NCI-H2029 (cell line): ENCODE results near the gene PCNX3.

Source experiments
- DNase-seq: peaks from one replicate; lab custom pipeline; 2025; lab: John Stamatoyannopoulos, UW

PCNX3 gene

GRCh38 chr11:65599216-65599954, 16.2 kb upstream of the PCNX3 start:
- no peak for DNase-seq

- no peak for DNase-seq
Measured at GRCh38 chr11:65599955-65600246, 15.7 kb upstream of the PCNX3 start.

- no peak for DNase-seq
Measured at GRCh38 chr11:65604258-65604657, 11.3 kb upstream of the PCNX3 start.

GRCh38 chr11:65606876-65607613, 8.5 kb upstream of the PCNX3 start:
- DNase-seq = peak; percentile 96

GRCh38 chr11:65607614-65608426, 7.8 kb upstream of the PCNX3 start:
- no peak for DNase-seq

GRCh38 chr11:65609229-65609628, 6.3 kb upstream of the PCNX3 start:
- DNase-seq = no peak

- no peak for DNase-seq
Measured at GRCh38 chr11:65609665-65610064, 5.9 kb upstream of the PCNX3 start.

- DNase-seq = no peak
Measured at GRCh38 chr11:65610404-65610803, 5.2 kb upstream of the PCNX3 start.

GRCh38 chr11:65611028-65611757, 4.4 kb upstream of the PCNX3 start:
- DNase-seq = no peak

GRCh38 chr11:65611758-65612603, 3.6 kb upstream of the PCNX3 start:
- DNase-seq = no peak

- no peak for DNase-seq
Measured at GRCh38 chr11:65612691-65613090, 2.9 kb upstream of the PCNX3 start.

- no peak for DNase-seq
Measured at GRCh38 chr11:65613091-65613928, 2.3 kb upstream of the PCNX3 start.

GRCh38 chr11:65615950-65616574, 486 bp downstream of the PCNX3 start:
- no peak for DNase-seq

- no peak for DNase-seq
Measured at GRCh38 chr11:65616575-65617001, 1.0 kb downstream of the PCNX3 start.

GRCh38 chr11:65617136-65617850, 1.7 kb downstream of the PCNX3 start:
- DNase-seq = no peak

- no peak for DNase-seq
Measured at GRCh38 chr11:65617990-65618751, 2.6 kb downstream of the PCNX3 start.

- no peak for DNase-seq
Measured at GRCh38 chr11:65618763-65619162, 3.2 kb downstream of the PCNX3 start.

GRCh38 chr11:65619281-65619928, 3.8 kb downstream of the PCNX3 start:
- DNase-seq = no peak
